Type B pancreatic cell (in vitro differentiated cells): ENCODE data around the gene DPF3. TPM values are rescaled to one million over a fixed set of nuclear protein-coding genes. Genes with fewer than 3 reads are reported as not detected.

Experiments
- DNase-seq: peaks from one replicate; pipeline ENCODE4 v3.0.0; 2021; ENCODE audit warnings: mixed read lengths; ENCODE audit not compliant: unreplicated experiment; ENCODE audit errors: extremely low spot score
- H3K27ac Mint-ChIP-seq: 2 replicates; pipeline ENCODE4 v1.8.0; 2021; ENCODE audit warnings: mild to moderate bottlenecking, mixed read lengths
- H3K27me3 Mint-ChIP-seq: 2 replicates; pipeline ENCODE4 v1.8.0; 2021; ENCODE audit warnings: mixed read lengths
- H3K36me3 Mint-ChIP-seq: 2 replicates; pipeline ENCODE4 v1.8.0; 2021; ENCODE audit warnings: mixed read lengths
- H3K4me1 Mint-ChIP-seq: one replicate; pipeline ENCODE4 v1.8.0; 2021; ENCODE audit warnings: mixed read lengths; ENCODE audit not compliant: unreplicated experiment
- H3K4me3 Mint-ChIP-seq: 2 replicates; pipeline ENCODE4 v1.8.0; 2021; ENCODE audit warnings: mild to moderate bottlenecking, mixed read lengths
- H3K9me3 Mint-ChIP-seq: 2 replicates; pipeline ENCODE4 v1.8.0; 2021; ENCODE audit warnings: mixed read lengths
- long read RNA-seq: library from polyadenylated mRNA; unstranded; transcript quantifications from one replicate; pipeline ENCODE4 v2.0.0, GENCODE V29; 2020
- total RNA-seq: library from RNA; stranded (reverse); gene quantifications from 2 replicates; pipeline ENCODE4 v1.2.1, GENCODE V29; 2021; ENCODE audit warnings: low replicate concordance
- TF ChIP-seq, protein P1 (sequence below): fragments of 200-600 bp; sonication (generic); conservative IDR thresholded peaks from 2 replicates; pipeline ENCODE4 v1.5.0; 2021; ENCODE audit warnings: antibody characterized with exemption, mild to moderate bottlenecking

DPF3 gene
- 4.5 and 5.8 TPM in 2 replicates for total RNA-seq
- long read RNA-seq, partial matches to known transcripts = 1 of 1 reads
- long read RNA-seq, other reads (novel, unspliced or antisense) = 0 of 1 reads

GRCh38 chr14:72893636-72894322, at the start of gene DPF3:
DPF3 (minus strand) TSS chr14:72894101; CDS start chr14:72894088, 13 bp downstream.
- TF ChIP-seq, protein P1, sequence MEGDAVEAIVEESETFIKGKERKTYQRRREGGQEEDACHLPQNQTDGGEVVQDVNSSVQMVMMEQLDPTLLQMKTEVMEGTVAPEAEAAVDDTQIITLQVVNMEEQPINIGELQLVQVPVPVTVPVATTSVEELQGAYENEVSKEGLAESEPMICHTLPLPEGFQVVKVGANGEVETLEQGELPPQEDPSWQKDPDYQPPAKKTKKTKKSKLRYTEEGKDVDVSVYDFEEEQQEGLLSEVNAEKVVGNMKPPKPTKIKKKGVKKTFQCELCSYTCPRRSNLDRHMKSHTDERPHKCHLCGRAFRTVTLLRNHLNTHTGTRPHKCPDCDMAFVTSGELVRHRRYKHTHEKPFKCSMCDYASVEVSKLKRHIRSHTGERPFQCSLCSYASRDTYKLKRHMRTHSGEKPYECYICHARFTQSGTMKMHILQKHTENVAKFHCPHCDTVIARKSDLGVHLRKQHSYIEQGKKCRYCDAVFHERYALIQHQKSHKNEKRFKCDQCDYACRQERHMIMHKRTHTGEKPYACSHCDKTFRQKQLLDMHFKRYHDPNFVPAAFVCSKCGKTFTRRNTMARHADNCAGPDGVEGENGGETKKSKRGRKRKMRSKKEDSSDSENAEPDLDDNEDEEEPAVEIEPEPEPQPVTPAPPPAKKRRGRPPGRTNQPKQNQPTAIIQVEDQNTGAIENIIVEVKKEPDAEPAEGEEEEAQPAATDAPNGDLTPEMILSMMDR = no peak
- peaks cover 70% of the 10 kb centered on the region for H3K27me3 Mint-ChIP-seq
- peak; percentile 96 for DNase-seq
- peak within 1 kb of the TSS; percentile 72 for H3K27ac Mint-ChIP-seq
- no peaks in the 10 kb centered on the region for H3K9me3 Mint-ChIP-seq
- peaks cover 12% of the 10 kb centered on the region for H3K4me1 Mint-ChIP-seq
- no peaks in the 10 kb centered on the region for H3K36me3 Mint-ChIP-seq
- peak within 1 kb of the TSS; percentile 97 for H3K4me3 Mint-ChIP-seq

GRCh38 chr14:72942934-72943333, 49.0 kb upstream of the DPF3 start:
- Mint-ChIP-seq H3K4me3 (no peak overlapping the region), H3K36me3 (peaks cover 11% of the 10 kb centered on the region), H3K27me3 (no peaks in the 10 kb centered on the region)

DNA sequence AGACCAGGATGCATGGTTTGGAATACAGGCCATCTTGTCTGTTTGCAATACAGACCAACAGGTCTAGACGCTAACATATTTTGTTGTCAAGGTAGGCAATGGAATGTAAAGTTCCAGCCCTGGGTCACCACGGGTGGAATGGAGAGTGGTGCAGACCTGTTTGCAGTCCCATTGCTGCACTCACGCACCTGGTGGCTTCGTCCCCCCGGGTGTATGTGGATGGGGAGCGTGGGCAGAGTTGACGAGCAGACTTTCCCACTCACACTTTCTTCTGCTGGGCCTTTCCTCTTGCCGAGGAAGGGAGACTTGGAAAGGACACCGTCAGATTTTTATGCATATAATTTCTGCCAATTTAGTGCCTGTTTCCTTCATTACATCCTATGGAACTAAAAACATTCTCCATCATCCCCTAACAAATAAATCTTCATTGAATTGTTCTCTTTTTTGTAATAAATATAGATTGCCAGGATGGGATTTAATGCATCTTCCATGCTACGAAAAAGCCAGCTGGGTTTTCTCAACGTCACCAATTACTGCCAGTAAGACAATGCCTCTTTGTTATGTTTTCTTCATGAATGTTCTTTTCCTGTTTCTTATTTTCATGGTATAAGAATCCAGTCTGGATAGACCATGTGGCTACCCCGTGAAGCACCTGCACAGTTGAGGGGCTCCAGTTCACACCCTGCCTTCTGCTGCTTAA, 47.5 kb upstream of the DPF3 start:
- no peaks in the 10 kb centered on the region for H3K4me1 Mint-ChIP-seq
- TF ChIP-seq, protein P1 = no peak
- peaks cover 15% of the 10 kb centered on the region for H3K36me3 Mint-ChIP-seq
- H3K27me3 Mint-ChIP-seq = no peaks in the 10 kb centered on the region
- no peak for DNase-seq
- H3K27ac Mint-ChIP-seq = no peak overlapping the region
- H3K9me3 Mint-ChIP-seq = no peaks in the 10 kb centered on the region
- H3K4me3 Mint-ChIP-seq = no peak overlapping the region

More at GRCh38 chr14:72942934-72943333, 49.0 kb upstream of the DPF3 start:
- Mint-ChIP-seq H3K27ac (no peak overlapping the region), H3K4me1 (no peaks in the 10 kb centered on the region), H3K9me3 (no peaks in the 10 kb centered on the region)
- no peak for DNase-seq
- TF ChIP-seq, protein P1 = no peak

DNA sequence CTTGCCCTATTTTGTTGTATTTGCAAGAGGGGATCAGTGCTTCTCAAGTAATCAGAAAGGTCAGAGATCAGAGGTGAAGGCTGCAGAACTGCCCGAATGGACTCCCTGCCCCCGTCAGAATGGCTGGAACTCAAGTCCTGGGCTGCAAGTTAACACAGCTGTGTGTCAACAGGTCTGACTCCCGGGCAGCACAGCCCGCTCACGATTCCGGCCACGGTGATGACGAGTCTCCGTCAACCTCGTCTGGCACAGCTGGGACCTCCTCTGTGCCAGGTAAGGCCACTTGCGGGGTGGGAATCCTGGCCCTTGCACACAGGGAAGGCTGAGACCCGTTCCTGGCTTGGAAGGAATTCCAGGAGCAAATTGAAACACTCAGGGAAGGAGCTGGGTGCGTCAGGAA, 45.7 kb upstream of the DPF3 start:
- Mint-ChIP-seq H3K4me3 (no peak overlapping the region), H3K27me3 (no peaks in the 10 kb centered on the region), H3K36me3 (peaks cover 15% of the 10 kb centered on the region), H3K4me1 (no peaks in the 10 kb centered on the region), H3K27ac (no peak overlapping the region), H3K9me3 (no peaks in the 10 kb centered on the region)
- TF ChIP-seq, protein P1 = no peak
- DNase-seq = no peak

DNA sequence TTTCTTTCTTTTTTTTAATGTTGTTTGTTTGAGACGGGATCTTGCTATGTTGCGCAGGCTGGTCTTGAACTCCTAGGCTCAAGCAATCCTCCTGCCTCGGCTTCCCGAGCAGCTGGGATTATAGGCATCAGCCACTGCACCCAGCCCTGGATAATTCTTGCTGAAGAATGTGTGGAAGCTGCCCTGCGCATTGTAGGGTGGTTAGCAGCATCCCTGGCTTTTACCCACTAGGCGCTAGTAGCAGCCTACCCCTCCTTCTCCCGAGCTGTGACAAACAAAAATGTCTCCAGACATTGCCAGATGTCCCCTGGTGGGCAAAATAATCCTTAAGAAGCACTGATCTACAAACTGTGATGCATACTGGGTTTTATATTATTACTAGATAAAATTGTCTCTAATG, 39.0 kb upstream of the DPF3 start:
- TF ChIP-seq, protein P1 = no peak
- no peaks in the 10 kb centered on the region for H3K27me3 Mint-ChIP-seq
- DNase-seq = no peak
- no peaks in the 10 kb centered on the region for H3K9me3 Mint-ChIP-seq
- no peak overlapping the region for H3K27ac Mint-ChIP-seq
- H3K4me3 Mint-ChIP-seq = no peak overlapping the region
- no peaks in the 10 kb centered on the region for H3K4me1 Mint-ChIP-seq
- H3K36me3 Mint-ChIP-seq = peaks cover 4% of the 10 kb centered on the region
